Spinal cord (tissue), 10 donors: Measurements from ENCODE around the gene ATXN2L. TPM values are rescaled to one million over a fixed set of nuclear protein-coding genes. Genes with fewer than 3 reads are reported as not detected.
"Not testable (repeated sequence)": the region's sequence is repeated elsewhere in the genome, so short reads cannot be mapped to it uniquely, and the experiment has no call there.

Experiments used
- DNase-seq, 6 donors: peaks; one replicate each; pipeline versions ENCODE4 v3.0.0 to v3.0.0-alpha.2; 2013 to 2015; ENCODE audit warnings: low spot score in 6 of 6, low read depth in 4 of 6
- H3K27ac ChIP-seq: one replicate; pipeline ENCODE4 v1.5.1; 2013; ENCODE audit warnings: low read depth, low read length, control low read depth
- H3K27me3 ChIP-seq: one replicate; pipeline ENCODE4 v1.6.1; 2013; ENCODE audit warnings: low read length; ENCODE audit not compliant: control insufficient read depth, insufficient read depth
- H3K36me3 ChIP-seq: one replicate; pipeline ENCODE4 v1.6.1; 2013; ENCODE audit warnings: low read length; ENCODE audit not compliant: control insufficient read depth, insufficient read depth
- H3K4me1 ChIP-seq: one replicate; pipeline ENCODE4 v1.6.1; 2013; ENCODE audit warnings: low read length; ENCODE audit not compliant: control insufficient read depth, insufficient read depth
- H3K4me3 ChIP-seq: one replicate; pipeline ENCODE4 v1.5.1; 2013; ENCODE audit warnings: low read depth, low read length, control low read depth
- H3K9me3 ChIP-seq: one replicate; pipeline ENCODE4 v1.6.1; 2013; ENCODE audit warnings: low read length; ENCODE audit not compliant: control insufficient read depth, insufficient read depth
- WGBS: methylation state at CpG from one replicate; pipeline ENCODE4 v1.1.5; 2013; ENCODE audit warnings: missing lambda C conversion rate; ENCODE audit not compliant: insufficient coverage; 5-methylcytosine and 5-hydroxymethylcytosine counted together
- polyA plus RNA-seq, 2 donors: library from polyadenylated mRNA; unstranded; fragments of 120-200 nt; gene quantifications; one replicate each; pipeline ENCODE4 v1.2.1, GENCODE V29; 2013; ENCODE audit not compliant: insufficient read length in 2 of 2
- total RNA-seq, 2 donors: library from RNA; depleted of rRNA in 1 of 2; stranded (reverse); fragments of 120-200 nt in 1 of 2; fragments of >200 nt in 1 of 2; gene quantifications; one replicate each; pipeline versions ENCODE4 v1.2.3 to v1.2.4, GENCODE V29; 2013 to 2014
- donor health status: healthy.

ATXN2L gene
- total and polyA plus RNA-seq, 4 donors: 40.1 to 159 (median 89.5) TPM

- WGBS: 97% methylated on average over 8 of the region's 9 CpGs
These were observed 44.8 kb downstream of the ATXN2L start for GRCh38 chr16:28867646-28868045.

GRCh38 chr16:28869201-28869600, 46.4 kb downstream of the ATXN2L start:
- no peak for DNase-seq
- no peaks in the 10 kb centered on the region for H3K9me3 ChIP-seq
- H3K36me3 ChIP-seq: peaks cover 87% of the 10 kb centered on the region
- peaks cover 24% of the 10 kb centered on the region for H3K4me1 ChIP-seq
- no peaks in the 10 kb centered on the region for H3K27me3 ChIP-seq
- 98% methylated on average over 11 of the region's 11 CpGs for WGBS
- H3K27ac ChIP-seq: no peak overlapping the region
- no peak overlapping the region for H3K4me3 ChIP-seq

More at GRCh38 chr16:28867646-28868045, 44.8 kb downstream of the ATXN2L start:
- H3K9me3 ChIP-seq, H3K27ac ChIP-seq, H3K4me3 ChIP-seq, DNase-seq, H3K27me3 ChIP-seq: not testable (repeated sequence)
- Histone ChIP-seq H3K4me1 (peaks cover 29% of the 10 kb centered on the region), H3K36me3 (peaks cover 71% of the 10 kb centered on the region)

- no peak overlapping the region for H3K4me3 ChIP-seq
- 84% methylated on average over 7 of the region's 15 CpGs for WGBS
- peaks cover 92% of the 10 kb centered on the region for H3K36me3 ChIP-seq
These were observed 50.2 kb downstream of the ATXN2L start for GRCh38 chr16:28872952-28873351.

GRCh38 chr16:28873543-28874201, 50.9 kb downstream of the ATXN2L start:
- Histone ChIP-seq H3K4me1 (peaks cover 5% of the 10 kb centered on the region), H3K4me3 (no peak overlapping the region), H3K27ac (no peak overlapping the region), H3K9me3 (no peaks in the 10 kb centered on the region), H3K27me3 (no peaks in the 10 kb centered on the region), H3K36me3 (peaks cover 87% of the 10 kb centered on the region)
- no peak for DNase-seq
- 86% methylated on average over 11 of the region's 18 CpGs for WGBS

More at GRCh38 chr16:28872952-28873351, 50.2 kb downstream of the ATXN2L start:
- no peak for DNase-seq
- H3K27me3 ChIP-seq: no peaks in the 10 kb centered on the region
- H3K27ac ChIP-seq: no peak overlapping the region
- H3K4me1 ChIP-seq: no peaks in the 10 kb centered on the region
- H3K9me3 ChIP-seq: no peaks in the 10 kb centered on the region

- H3K4me1 ChIP-seq: peaks cover 12% of the 10 kb centered on the region
- DNase-seq: no peak
- peaks cover 80% of the 10 kb centered on the region for H3K36me3 ChIP-seq
- H3K9me3 ChIP-seq: no peaks in the 10 kb centered on the region
- WGBS: 98% methylated on average over 6 of the region's 6 CpGs
- no peak overlapping the region for H3K27ac ChIP-seq
- no peak overlapping the region for H3K4me3 ChIP-seq
- no peaks in the 10 kb centered on the region for H3K27me3 ChIP-seq
These were observed 51.6 kb downstream of the ATXN2L start for GRCh38 chr16:28874406-28874805.

GRCh38 chr16:28875134-28876018, 52.6 kb downstream of the ATXN2L start:
- Histone ChIP-seq H3K9me3 (no peaks in the 10 kb centered on the region), H3K27me3 (no peaks in the 10 kb centered on the region), H3K4me3 (no peak overlapping the region), H3K27ac (no peak overlapping the region), H3K36me3 (peaks cover 70% of the 10 kb centered on the region), H3K4me1 (peaks cover 20% of the 10 kb centered on the region)
- 77% methylated on average over 8 of the region's 13 CpGs for WGBS
- DNase-seq: no peak

GRCh38 chr16:28876019-28876659, 53.3 kb downstream of the ATXN2L start:
- H3K4me1 ChIP-seq: peaks cover 24% of the 10 kb centered on the region
- H3K27ac ChIP-seq: no peak overlapping the region
- H3K9me3 ChIP-seq: no peaks in the 10 kb centered on the region
- no peak overlapping the region for H3K4me3 ChIP-seq
- H3K27me3 ChIP-seq: no peaks in the 10 kb centered on the region
- H3K36me3 ChIP-seq: peaks cover 63% of the 10 kb centered on the region
- DNase-seq: no peak
- 66% methylated on average over 10 of the region's 17 CpGs for WGBS

GRCh38 chr16:28876973-28877654, 54.3 kb downstream of the ATXN2L start:
- Histone ChIP-seq H3K4me3 (no peak overlapping the region), H3K4me1 (peaks cover 24% of the 10 kb centered on the region), H3K27ac (no peak overlapping the region), H3K36me3 (peaks cover 53% of the 10 kb centered on the region), H3K9me3 (no peaks in the 10 kb centered on the region), H3K27me3 (no peaks in the 10 kb centered on the region)
- no peak for DNase-seq
- 43% methylated on average over 9 of the region's 12 CpGs for WGBS

GRCh38 chr16:28877655-28878000, 54.8 kb downstream of the ATXN2L start:
- DNase-seq: no peak
- Histone ChIP-seq H3K4me1 (peaks cover 28% of the 10 kb centered on the region), H3K27me3 (peaks cover under 1% of the 10 kb centered on the region), H3K9me3 (no peaks in the 10 kb centered on the region), H3K4me3 (no peak overlapping the region), H3K36me3 (peaks cover 48% of the 10 kb centered on the region), H3K27ac (no peak overlapping the region)
- 83% methylated on average over 1 of the region's 2 CpGs for WGBS
